Activated T-cell treated with anti-CD3 and anti-CD28 coated beads, Interleukin-2, amount 50 U/mL, for 24 hours (primary cell): Measurements from ENCODE around the gene TARDBP.
A peak's percentile ranks its signal among the peaks of the same experiment; 100 is the strongest.
"Not testable (repeated sequence)": the region's sequence is repeated elsewhere in the genome, so short reads cannot be mapped to it uniquely, and the experiment has no call there.

Experiments
- DNase-seq: peaks from one replicate; pipeline ENCODE4 v3.0.0-alpha.2; 2020
- H3K27ac Mint-ChIP-seq: 2 replicates; pipeline ENCODE4 v1.8.0; 2020; ENCODE audit warnings: mild to moderate bottlenecking, mixed read lengths
- H3K27me3 Mint-ChIP-seq: 2 replicates; pipeline ENCODE4 v1.8.0; 2020; ENCODE audit warnings: mixed read lengths
- H3K36me3 Mint-ChIP-seq: 2 replicates; pipeline ENCODE4 v1.8.0; 2020; ENCODE audit warnings: low read depth, mixed read lengths
- H3K4me1 Mint-ChIP-seq: 2 replicates; pipeline ENCODE4 v1.8.0; 2020; ENCODE audit warnings: low read depth, mixed read lengths
- H3K4me3 Mint-ChIP-seq: 2 replicates; pipeline ENCODE4 v1.8.0; 2020; ENCODE audit warnings: mild to moderate bottlenecking, moderate library complexity, mixed read lengths
- H3K9me3 Mint-ChIP-seq: 2 replicates; pipeline ENCODE4 v1.8.0; 2020; ENCODE audit warnings: mixed read lengths

The TARDBP gene

DNA sequence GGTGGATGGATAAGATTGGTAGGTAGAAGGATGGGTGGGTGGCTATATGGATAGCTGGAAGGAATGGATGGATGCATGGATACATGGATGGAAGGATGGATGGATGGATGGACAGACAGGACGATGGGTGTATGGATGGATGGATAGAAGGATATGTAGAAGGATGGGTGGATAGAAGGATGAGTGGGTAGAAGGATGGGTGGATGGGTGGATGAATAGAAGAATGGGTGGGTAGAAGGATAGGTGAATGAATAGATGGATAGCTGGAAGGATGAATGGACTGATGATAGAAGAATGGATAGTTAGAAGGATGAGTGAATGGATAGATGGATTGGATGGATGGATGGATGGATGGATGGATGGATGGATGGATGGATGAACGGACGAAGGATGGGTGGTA lies 29.6 kb downstream of the TARDBP start:
- no peak for DNase-seq
- H3K4me1 Mint-ChIP-seq: peaks cover 7% of the 10 kb centered on the region
- H3K27me3 Mint-ChIP-seq: no peaks in the 10 kb centered on the region
- no peak overlapping the region for H3K4me3 Mint-ChIP-seq
- no peaks in the 10 kb centered on the region for H3K9me3 Mint-ChIP-seq
- H3K36me3 Mint-ChIP-seq: no peaks in the 10 kb centered on the region
- no peak overlapping the region for H3K27ac Mint-ChIP-seq

DNA sequence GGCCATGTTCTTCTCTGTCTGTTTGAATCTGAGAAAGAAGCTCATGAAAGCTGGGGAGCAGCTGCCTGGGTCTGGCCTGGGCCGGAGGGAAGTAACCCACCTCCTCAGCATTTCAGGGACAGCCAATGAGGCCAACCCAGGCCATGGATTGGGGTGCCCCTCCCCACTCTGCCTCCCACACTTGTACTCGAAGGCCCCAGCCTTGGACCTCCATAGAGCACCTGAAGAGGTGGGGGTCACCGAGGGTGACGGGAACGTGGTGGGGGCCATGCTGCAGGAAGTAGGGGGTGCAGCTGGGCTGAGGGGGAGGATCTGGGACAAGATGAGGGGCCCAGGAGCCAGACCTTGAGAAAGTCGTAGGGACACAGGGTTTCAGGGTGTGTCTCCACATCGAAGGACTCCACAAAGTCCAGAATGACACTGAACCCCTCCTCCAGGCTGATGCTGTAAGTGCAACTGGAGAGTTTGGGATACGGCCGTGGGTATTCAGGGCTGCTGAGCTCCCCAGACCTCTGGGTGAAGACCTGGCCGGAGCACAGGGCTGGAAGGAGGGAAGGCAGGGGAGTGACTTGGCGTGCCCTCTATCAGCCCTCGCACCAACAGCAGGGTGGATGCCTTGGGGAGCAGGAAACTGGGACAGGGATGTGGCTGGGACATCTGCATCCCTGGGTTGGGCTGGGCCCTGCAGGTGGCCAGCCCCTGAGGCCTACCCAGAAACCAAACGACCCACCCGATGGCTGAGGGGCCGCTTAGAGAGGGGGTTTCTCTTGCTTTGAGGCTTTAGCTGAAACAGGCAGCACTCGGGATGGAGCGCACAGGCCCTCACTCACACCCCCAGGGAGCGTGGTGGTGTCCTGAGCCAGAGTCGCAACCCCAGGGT lies 30.8 kb downstream of the TARDBP start:
- Mint-ChIP-seq H3K4me3 (no peak overlapping the region), H3K27ac (no peak overlapping the region), H3K36me3 (no peaks in the 10 kb centered on the region), H3K9me3 (no peaks in the 10 kb centered on the region), H3K27me3 (no peaks in the 10 kb centered on the region), H3K4me1 (no peaks in the 10 kb centered on the region)
- no peak for DNase-seq

GRCh38 chr1:11044086-11044848 lies 31.8 kb downstream of the TARDBP start:
- no peaks in the 10 kb centered on the region for H3K9me3 Mint-ChIP-seq
- H3K36me3 Mint-ChIP-seq: no peaks in the 10 kb centered on the region
- no peak overlapping the region for H3K4me3 Mint-ChIP-seq
- H3K4me1 Mint-ChIP-seq: no peaks in the 10 kb centered on the region
- H3K27ac Mint-ChIP-seq: no peak overlapping the region
- DNase-seq: no peak
- H3K27me3 Mint-ChIP-seq: no peaks in the 10 kb centered on the region

DNA sequence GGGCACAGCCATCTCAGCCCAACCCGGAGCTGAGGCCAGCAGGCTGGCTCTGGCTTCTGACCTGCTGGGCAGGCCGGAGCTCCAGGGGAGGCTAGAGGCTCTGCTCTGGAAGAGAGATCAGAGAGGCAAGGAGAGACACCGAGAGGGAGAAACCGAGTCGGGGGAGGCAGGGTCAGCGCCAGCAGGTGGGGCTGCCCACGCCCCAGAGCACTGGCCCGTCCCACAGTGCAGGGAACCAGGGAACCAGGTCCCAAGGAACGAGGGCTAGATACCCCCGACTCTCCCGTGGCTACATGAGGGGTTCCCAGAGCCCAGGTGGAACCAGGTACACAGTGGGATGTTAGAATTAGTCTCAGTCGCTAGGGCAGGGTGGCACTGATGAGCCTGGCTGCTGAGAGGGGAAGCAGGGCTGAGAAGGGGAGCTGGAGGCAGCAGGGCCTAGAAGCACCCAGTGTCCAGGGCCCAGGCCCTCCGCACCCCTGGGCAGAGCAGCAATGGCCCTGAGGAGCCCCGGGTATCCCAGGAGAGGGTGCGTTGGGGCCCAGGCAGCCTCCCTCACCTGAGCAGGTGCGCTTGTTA lies 32.5 kb downstream of the TARDBP start:
- H3K27me3 Mint-ChIP-seq: no peaks in the 10 kb centered on the region

GRCh38 chr1:11045428-11046269 lies 33.2 kb downstream of the TARDBP start:
- Mint-ChIP-seq H3K36me3 (no peaks in the 10 kb centered on the region), H3K27ac (no peak overlapping the region), H3K4me1 (no peaks in the 10 kb centered on the region), H3K27me3 (no peaks in the 10 kb centered on the region), H3K9me3 (no peaks in the 10 kb centered on the region), H3K4me3 (no peak overlapping the region)
- DNase-seq: no peak

More for the DNA sequence above, 32.5 kb downstream of the TARDBP start:
- DNase-seq: no peak
- Mint-ChIP-seq H3K4me1 (no peaks in the 10 kb centered on the region), H3K9me3 (no peaks in the 10 kb centered on the region), H3K27ac (no peak overlapping the region), H3K36me3 (no peaks in the 10 kb centered on the region), H3K4me3 (no peak overlapping the region)

DNA sequence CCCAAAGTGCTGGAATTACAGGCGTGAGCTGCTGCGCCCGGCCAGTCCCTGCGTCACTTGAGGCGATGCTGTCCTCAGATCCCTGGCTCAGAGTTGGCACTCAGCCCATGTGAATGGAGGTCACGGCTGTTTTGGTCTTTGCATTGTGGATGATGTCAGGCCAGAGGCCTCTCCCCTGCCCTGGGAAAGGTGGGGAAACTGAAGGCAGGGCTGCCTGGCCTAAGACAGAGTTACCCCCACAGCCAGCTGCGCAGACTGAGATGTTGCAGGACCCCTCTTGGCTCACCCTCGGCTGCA lies 33.8 kb downstream of the TARDBP start:
- Mint-ChIP-seq H3K9me3 (no peaks in the 10 kb centered on the region), H3K27ac (no peak overlapping the region)
- DNase-seq: no peak

DNA sequence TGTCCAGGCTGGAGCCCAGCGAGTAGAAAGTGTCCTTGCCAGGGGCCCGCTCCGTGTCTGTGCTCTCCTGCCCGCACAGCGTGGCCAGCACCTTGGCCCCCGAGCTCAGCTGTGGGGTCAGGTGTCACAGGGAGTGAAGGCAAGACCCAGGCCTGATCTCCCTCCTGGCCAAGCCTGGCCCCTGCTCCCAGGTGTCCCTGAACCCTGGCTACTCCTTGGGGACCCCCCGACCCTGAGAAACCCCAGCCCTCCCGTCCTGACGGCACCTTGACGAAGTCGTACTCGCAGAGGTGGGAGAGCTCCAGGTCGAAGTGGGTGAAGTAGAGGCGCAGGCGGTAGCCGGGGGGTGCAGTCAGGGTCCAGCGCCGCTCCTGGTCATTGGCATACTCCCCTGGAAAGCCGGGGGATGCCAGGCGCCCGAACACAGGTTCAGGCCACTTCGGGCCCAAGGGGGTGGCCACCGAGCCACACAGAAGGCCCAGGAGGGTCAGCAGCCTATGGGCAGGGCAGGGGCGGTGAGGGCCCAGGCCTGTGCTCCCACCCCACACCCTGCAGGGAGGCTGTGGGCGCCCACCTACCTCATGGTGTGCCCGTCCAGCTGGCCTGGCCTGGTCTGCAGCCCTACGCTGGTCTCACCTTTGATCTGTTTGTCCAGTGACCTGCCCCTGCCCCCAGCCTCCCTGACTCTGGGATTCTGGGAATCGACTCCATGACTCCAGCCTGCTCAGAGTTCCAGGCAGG lies 34.3 kb downstream of the TARDBP start, which contains the start of gene MASP2:
TSS of gene MASP2 (minus strand) at position 615 of the 741 bp plus-strand sequence. CDS start at position 583, 32 bp downstream.
- DNase-seq: no peak
- Mint-ChIP-seq H3K36me3 (no peaks in the 10 kb centered on the region), H3K9me3 (no peaks in the 10 kb centered on the region), H3K27ac (no peak within 1 kb of the TSS), H3K27me3 (no peaks in the 10 kb centered on the region), H3K4me1 (no peaks in the 10 kb centered on the region), H3K4me3 (no peak within 1 kb of the TSS)

More for the DNA sequence above, 33.8 kb downstream of the TARDBP start:
- H3K4me3 Mint-ChIP-seq: no peak overlapping the region
- no peaks in the 10 kb centered on the region for H3K27me3 Mint-ChIP-seq
- H3K36me3 Mint-ChIP-seq: no peaks in the 10 kb centered on the region
- no peaks in the 10 kb centered on the region for H3K4me1 Mint-ChIP-seq

DNA sequence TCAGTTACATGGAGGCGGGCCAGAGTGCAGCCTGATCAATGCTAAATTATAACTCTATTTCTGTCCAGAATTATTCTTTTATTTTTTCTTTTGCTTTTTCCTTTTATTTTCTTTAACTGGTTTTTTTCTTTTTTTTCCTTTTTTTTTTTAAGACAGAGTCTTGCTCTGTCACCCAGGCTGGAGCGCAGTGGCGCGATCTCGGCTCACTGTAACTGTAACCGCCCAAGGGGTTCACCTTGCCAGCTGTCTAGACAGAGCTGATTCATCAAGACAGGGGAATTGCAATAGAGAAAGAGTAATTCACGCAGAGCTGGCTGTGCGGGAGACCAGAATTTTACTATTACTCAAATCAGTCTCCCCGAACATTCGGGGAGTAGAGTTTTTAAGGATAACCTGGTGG lies 38.7 kb downstream of the TARDBP start:
- Mint-ChIP-seq H3K36me3 (peaks cover 29% of the 10 kb centered on the region), H3K4me1 (peaks cover 11% of the 10 kb centered on the region)
- DNase-seq, H3K27me3 Mint-ChIP-seq, H3K27ac Mint-ChIP-seq, H3K4me3 Mint-ChIP-seq, H3K9me3 Mint-ChIP-seq: not testable (repeated sequence)

DNA sequence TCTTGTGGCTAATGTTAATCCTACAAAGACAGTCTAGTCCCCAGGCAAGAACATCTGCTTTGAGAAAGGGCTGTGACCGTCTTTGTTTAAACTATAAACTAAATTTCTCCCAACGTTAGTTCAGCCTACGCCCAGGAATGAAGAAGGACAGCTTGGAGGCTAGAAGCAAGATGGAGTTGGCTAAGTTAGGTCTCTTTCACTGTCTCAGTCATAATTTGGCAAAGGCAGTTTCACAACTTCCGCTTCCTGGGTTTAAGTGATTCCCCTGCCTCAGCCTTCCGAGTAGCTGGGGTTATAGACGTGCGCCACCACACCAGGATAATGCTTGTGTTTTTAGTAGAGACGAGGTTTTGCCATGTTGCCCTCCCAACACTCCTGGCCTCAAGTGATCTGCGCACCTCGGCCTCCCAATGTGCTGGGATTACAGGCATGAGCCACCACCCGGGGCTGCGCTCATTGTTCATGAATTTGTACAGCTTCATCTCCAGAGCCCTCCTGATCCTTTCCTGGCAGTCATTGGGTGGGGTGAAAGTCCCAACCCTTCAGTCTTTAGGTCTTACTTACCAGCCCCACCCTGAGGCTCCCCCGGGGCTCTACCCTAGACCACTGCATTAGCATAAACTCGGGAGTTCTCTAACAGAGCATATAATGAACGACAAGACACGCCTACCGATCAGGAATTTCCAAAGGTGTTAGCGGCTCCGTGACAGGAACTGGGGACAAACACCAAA lies 39.5 kb downstream of the TARDBP start:
- peak overlapping the region; percentile 33 for H3K27ac Mint-ChIP-seq
- no peaks in the 10 kb centered on the region for H3K9me3 Mint-ChIP-seq
- H3K27me3 Mint-ChIP-seq: no peaks in the 10 kb centered on the region
- H3K4me1 Mint-ChIP-seq: peaks cover 13% of the 10 kb centered on the region
- H3K36me3 Mint-ChIP-seq: peaks cover 37% of the 10 kb centered on the region
- no peak overlapping the region for H3K4me3 Mint-ChIP-seq
- no peak for DNase-seq

- peak overlapping the region; percentile 29 for H3K27ac Mint-ChIP-seq
- no peaks in the 10 kb centered on the region for H3K27me3 Mint-ChIP-seq
- H3K36me3 Mint-ChIP-seq: peaks cover 49% of the 10 kb centered on the region
- DNase-seq: peak; percentile 58
- H3K9me3 Mint-ChIP-seq: no peaks in the 10 kb centered on the region
- no peak overlapping the region for H3K4me3 Mint-ChIP-seq
- peaks cover 24% of the 10 kb centered on the region for H3K4me1 Mint-ChIP-seq
These were observed 40.6 kb downstream of the TARDBP start for GRCh38 chr1:11052839-11053757.

DNA sequence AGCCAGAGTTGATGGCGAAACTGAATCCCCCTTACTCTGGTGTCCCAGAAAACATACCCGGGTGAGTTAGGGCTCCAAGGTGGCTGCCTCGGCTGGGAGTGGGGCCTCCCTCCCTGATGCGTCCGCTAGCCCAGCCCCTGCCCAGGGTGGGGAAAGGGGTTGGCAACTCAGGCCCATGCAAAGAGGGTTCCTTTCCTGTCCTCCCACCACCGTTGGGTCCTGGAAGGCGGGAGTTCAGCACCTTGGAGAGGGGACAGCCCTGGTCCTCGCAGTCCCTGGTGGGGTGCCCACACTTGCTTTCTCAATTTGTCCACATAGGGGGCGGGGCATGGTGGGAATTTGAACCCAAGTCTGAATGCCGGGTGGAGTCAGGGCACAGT lies 41.3 kb downstream of the TARDBP start:
- H3K9me3 Mint-ChIP-seq: no peaks in the 10 kb centered on the region
- no peak overlapping the region for H3K4me3 Mint-ChIP-seq
- H3K27ac Mint-ChIP-seq: no peak overlapping the region
- no peaks in the 10 kb centered on the region for H3K27me3 Mint-ChIP-seq
- peaks cover 55% of the 10 kb centered on the region for H3K36me3 Mint-ChIP-seq
- peaks cover 29% of the 10 kb centered on the region for H3K4me1 Mint-ChIP-seq
- DNase-seq: peak; percentile 52

DNA sequence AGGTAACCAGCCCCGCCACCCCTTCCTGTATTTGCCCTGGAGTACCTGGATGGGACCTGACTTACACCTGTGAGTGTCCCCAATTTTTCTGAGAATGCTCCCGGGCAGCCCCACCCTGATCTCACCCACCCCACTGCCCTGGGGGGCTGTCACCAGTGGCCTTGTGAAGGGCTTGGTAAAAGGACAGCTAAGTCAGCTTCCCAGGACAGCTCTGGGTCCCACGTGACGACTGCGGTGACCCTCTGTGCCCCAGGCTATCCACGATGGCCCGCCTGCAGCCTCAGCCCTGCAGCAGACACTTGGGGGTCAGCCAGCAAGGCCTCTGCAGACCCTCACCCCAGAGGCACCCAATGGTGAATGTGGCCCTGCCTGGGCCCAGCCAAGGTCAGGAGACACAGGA lies 41.7 kb downstream of the TARDBP start:
- no peak for DNase-seq
- Mint-ChIP-seq H3K9me3 (no peaks in the 10 kb centered on the region), H3K27me3 (no peaks in the 10 kb centered on the region), H3K27ac (no peak overlapping the region), H3K4me3 (no peak overlapping the region), H3K36me3 (peaks cover 59% of the 10 kb centered on the region), H3K4me1 (peaks cover 31% of the 10 kb centered on the region)
